Eye (tissue), 1 donor: ENCODE results near the gene STIMATE.
A peak's percentile ranks its signal among the peaks of the same experiment; 100 is the strongest.

Source experiments
- DNase-seq: peaks from one replicate; pipeline ENCODE4 v3.0.0-alpha.2; 2015

STIMATE gene

DNA sequence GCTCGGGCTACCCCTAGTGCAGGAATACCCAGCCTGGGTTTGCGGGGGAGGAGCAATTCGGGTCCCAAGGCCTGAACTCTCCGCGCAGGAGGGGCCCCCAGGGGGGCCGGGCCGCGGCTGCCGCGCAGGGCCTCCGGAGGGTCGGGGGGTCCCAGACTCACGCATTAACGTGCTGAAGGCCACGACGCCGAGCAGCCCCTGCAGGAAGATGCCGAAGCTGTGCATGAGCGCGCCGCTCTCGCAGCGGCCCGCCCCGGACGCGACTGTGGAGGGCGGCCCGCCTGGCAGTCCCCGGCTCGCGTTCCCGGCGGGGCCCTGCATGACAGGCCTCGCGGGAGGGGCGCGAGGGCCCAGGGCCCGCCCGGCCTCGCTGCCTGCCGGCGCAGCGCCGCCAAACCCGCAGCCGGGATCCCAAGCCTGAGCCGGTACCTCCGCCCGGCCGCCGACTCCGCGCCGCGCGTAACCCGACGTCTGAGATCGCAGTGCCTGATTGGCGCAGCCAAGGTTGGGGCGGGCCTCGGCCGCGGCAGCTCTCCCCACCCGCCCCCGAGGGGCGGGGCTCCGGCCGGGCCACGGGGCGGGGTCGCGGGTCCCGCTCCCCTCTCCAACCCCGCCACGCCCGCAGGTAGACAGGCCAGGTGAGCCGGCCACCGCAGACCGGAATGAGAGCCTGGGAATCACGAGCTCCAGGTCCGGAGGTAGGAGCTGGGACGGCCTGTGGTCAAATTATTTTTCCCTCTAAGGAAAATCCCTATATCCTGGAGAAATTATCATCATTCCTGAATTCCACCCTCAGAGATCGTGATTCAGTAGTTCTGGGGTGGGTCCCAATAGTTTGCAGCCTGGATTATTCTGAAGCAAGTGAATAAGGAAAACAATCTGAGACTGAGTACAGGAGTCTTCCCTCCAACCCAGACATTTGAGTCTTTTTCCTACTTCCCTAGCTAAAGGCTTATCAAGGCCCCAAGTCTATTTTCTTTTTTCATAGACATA, at the start of gene STIMATE:
STIMATE (minus strand) TSS at position 419 of the 993 bp plus-strand sequence; CDS start at position 321, 98 bp downstream.
- DNase-seq: peak; percentile 85

DNA sequence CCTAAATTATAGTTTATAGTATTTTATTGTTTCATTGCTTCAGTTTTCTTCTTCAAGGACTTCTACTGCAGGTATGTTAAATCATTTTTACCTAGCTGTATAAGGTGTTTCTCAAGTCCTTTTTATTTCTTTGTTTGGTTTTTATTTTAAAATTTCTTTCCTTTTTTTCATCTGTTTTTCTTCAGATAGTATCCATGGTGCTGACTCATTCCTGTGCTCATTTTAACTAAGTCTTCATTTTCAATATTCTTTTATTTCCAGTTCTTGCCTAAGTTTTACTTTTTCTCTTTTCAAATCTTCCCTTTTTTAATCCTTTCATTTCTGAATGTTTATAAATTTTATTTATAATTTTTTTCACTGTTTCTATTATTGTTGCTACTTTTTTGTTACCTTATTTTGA, 42.3 kb upstream of the STIMATE start:
- no peak for DNase-seq

DNA sequence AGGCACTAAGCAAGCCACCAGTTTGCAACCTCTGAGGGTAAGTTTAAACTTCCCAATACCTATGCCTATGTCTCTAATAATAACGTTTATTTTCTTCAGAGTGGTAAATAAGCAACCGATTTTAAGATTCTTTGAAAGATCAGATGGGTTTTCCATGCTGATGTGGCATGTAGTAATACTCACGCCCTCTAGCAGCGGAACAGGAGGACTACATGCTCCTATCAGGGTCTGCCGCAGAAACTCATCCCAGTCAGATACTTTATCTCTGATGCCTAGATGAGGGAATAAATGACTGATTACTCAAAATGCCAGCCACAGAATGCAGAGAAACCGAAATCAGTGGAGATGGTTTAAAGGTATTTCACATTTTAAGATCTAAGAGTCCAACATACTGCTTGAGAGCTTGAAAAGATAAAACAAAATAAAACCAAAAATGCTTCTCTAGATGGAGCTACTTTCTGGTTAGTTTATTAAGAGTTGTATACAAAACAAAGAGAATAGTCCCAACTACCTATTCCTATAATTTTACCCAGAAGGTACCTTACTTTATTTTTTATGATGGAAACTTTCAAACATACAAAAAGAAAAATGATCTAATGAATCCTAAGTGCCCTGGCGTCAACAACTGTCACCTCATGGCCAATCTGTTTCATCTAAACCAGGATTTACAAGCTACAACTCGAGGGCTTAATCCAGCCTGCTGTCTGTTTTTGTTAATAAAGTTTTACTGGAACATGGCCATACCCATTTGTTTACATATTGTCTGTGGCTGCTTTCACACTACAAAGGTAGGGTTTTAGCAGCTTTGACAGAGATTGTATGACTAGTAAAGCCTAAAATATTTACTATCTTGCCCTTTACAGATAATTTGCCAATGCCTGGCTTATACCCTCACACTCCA, 37.5 kb upstream of the STIMATE start:
- DNase-seq: peak; percentile 71

DNA sequence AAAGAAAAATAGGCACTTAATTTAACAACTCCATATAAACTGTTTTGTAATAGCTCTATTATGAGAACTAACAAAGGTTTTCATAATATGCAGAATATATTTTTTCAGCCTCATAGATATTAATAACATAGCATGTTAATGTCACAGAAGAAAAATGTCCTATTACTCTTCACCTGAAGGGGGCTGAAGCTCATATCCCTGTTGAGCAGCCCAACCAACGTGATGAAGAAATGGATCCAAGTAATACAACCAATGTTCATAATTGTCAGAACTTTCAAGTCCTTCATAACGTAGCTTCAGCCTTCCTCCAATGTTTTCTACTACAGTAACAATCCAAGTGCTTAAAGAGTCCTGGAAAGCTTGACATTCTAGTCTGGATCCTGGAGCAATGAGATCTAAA, 34.5 kb upstream of the STIMATE start:
- DNase-seq: no peak

DNA sequence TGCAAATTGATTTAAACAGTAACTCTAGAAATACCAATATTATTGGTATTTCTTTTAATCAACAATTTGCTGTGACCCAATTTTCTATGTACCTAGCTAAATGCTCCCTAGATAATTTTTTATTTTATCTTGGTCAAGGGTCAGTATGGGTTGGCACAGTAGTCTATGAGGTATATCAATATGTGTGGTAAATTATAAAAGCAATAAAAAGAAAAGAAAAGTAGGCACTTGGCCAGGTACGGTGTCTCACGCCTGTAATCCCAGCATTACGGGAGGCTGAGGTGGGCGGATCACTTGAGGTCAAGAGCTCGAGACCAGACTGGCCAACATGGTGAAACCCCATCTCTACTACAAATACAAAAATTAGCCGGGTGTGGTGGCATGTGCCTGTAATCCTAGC, 34.0 kb upstream of the STIMATE start:
- DNase-seq: no peak

DNA sequence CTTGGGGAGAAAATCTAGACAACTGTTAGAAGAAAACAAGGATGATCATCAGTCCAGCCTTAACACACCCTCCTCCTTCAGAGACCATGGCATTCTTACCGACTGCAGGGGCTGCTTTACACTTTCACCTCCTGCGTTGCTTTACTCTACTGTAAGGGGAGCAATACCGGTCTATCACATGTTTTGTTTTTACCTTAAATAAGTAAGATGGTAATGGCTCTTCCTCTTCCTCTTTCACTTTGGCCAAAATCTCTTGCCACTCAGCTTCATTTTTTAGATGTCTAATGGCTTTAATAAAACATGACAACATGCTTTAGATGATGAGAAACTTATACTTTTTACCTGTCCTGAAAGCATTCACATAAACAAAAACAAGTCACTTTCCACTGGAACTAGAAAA, 33.4 kb upstream of the STIMATE start:
- DNase-seq: no peak

DNA sequence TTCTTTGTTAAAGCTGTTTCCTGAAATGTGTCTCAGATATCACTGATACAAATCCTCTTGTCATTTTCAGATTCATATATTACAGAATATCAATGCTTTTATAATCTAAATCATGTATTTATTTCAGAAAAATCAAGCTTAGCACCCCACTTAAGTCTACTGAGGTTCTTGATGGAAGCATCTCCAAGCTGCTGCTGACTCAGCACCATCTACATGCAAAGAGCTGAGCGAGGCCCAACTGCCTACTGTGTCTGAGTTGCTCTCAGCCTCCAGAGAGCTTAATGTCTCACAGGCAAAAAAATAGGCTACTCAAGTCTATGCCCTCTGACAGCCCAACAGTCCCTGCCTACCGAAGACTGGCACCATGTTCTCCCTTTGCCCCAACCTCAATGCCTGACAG, 29.2 kb upstream of the STIMATE start:
- no peak for DNase-seq

DNA sequence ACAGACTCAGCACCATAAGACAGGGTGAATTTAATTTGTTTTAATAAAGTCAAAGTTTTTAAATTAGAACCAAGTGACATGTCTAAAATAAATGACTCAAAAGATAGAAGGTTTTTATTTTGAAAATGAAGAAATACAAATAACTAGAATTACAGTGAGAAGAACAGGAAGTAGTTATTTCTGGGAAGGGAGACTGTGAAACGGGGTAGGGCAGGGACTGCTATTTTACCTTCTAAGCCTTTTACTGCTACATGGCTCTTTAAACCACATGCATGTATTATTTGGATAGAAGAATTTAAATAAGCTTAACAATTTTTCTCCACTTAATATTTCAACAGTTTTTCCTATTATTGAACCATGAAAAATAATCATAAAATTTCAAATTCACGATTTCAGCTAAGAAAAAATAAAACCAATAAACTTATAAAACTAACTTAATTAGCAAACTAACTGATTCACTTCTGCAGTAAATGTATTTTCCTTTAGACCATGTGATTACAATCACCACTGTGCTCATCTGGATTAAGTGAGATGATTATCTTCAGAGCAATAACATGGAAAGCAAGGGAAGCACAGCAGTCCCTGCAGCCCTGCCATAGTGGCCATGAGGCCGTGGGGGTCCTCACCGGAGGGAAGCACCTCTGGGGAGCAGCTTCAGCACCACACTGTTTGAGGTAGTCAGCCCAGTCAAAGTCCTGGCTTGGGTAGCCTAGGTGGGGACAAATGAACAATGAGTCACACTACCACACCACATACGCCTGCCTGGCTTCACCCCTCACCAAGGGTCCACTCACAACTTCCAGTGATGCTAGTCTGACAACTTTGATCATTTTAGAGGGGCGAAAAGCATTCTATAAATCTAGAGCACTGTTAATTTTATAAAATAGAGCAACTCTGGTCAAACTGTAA, 28.3 kb upstream of the STIMATE start:
- no peak for DNase-seq

DNA sequence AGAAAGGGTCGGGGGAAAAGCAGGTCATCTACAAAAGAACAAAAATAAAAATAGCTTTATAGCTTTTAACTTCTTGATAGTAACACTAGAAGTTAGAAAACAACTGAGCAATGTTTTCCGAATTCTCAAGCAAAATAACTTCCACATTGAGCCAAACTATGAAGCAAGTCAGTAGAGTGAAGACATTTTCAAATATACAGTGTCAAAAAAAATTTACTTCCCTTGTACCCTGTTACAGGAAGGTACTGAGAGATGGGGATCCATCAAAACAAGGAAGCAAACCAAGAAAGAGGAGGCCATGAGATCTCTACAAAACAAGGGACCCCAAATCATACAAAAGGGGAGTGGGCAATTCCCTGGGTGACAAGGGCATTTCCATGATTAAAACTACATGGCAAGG, 26.6 kb upstream of the STIMATE start:
- DNase-seq: no peak

DNA sequence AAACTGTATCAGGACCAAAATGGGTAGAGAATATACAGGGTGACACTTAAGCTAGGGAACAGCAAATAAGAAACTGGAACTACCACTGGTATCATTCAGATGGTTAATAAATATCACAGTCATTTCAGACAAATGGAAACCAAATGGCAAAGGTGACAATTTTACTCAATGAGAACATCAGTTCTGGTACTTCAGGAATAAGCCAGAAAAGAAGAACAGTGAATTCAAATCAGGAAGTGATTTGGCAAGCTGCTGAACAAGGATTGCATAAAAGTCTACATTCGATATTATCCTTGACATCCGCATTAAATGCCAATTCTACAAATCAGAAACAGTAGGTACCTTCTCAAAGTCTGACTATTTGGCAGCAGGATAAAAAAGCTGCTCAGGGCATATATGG, 23.5 kb upstream of the STIMATE start:
- no peak for DNase-seq

DNA sequence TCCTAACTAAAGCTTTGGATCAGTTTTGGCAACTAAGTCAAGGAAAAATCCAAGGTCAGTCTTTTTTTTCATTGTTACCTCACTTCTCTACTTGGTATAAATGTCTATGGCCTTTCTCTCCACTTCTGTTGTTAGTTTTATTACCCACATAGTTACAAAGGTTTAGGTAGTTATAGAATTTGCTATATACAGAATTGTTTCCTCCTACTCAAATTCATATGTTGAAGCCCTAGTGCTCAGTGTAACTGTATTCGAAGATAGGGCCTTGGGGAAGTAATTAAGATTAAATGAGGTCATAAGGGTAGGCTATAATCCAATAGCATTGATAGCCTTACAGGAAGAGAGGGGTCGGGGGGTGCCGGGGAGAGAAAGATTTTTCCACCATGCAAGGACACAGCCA, 19.7 kb upstream of the STIMATE start:
- no peak for DNase-seq

DNA sequence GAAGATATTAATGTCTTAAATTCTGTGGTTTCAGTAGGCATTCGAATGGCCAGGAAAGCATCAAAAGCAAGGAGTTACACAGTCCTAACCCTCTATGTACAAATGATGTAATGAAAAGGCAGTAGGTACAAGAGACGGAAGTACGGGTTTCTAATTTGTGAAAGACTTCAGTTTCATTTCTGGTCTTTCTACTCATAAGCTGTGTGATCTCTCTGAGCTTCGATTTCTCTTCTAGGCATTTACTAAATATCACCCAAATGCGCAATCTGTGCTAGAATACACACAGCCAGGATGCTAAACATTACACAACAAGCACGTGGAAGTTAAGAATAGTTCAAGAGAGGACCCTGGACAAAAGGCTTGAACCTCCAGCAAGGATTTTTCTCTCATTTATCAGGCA, 17.9 kb upstream of the STIMATE start:
- DNase-seq: no peak

DNA sequence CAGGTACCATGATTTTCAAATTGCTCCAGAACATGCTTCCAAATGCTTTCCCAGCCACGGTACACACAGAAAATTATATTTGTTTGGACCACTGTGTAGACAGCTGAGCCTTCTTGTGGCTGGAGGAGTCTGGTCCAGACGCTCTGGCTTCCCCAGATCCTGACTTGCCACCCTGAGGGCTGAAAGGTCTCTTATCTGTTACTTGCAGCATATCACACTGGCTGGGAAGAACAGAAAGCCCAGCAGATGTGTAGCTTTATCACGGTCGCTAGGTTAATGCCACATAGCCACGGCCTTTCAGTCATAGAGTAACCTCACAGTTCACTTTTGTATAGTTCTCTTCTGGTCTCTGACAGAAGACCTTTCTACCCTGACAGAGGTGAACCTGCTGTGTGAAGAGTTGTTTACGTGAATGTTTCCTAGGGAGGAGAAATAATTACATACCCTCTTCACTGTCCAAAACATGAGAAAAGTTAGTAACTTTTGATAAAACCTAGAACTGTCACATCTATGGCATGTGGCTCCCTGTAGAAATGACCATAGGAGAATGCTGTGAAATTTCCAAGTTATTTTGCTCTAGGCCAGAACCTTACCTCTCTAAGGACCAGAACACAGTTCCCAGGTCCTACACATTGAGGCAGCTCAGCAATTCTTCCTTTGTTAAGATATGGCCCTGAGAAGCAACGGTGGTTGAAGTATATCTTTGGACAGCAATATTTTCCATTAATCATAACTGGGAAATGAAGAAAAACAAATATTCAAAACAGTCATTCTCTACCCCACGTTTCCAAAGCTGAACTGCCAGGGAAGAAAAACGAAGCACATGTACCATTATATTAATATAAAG, 15.8 kb upstream of the STIMATE start:
- no peak for DNase-seq

DNA sequence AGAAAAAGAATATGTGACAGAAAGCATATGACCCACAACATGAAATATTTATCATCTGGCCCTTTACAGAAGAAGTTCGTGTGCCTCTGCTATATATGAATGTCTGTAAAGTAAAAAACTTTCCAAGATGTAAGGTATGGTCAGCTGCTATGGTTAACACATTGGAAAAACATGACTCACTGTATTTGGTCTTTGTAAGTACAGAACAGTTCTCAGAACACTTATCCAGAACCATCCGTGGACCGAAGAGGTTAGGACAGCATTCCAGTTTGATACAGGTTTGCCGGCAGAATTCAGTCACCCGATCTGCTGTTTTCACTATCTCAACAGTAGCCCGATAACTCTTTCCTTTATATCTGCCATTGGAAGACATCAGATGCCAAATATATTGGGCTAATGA, 13.5 kb upstream of the STIMATE start:
- no peak for DNase-seq

DNA sequence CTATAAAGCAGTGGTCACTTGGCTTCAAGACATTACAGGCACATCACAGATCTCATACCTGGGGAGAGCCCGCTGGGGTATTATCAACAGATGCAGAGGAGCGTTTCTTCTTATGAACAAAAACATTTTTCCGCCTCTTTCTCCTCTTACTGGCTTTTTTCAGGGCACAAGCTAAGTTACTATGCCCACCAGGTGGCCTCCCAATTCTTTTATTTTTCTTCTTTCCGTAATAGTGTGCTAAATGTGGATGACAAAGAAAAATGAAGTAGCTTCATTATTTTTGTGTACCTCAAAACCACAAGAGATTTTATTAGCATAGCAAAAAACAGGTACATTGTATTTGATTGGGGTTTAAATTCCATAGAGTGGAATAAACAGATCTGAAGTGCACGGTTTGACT, 10.1 kb upstream of the STIMATE start:
- DNase-seq: no peak

DNA sequence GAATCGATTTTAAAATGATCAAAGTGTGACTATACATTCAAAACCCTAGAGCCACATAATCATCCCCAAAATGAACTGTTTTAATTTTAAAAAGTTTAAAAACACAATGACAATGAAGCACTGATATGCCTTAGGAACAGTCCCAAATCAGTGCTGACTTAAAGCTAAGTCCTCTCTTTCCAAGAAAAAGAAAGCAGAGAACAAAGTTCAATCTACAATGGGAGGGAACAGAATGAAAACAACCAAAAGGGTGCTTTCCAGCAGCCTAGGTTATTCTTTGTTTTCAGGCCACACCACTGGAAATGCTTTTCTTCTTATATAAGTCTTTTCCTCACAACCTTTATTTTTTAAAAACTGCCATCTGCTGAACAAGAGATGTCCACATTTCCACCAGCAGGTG, 7.2 kb upstream of the STIMATE start:
- DNase-seq: no peak

DNA sequence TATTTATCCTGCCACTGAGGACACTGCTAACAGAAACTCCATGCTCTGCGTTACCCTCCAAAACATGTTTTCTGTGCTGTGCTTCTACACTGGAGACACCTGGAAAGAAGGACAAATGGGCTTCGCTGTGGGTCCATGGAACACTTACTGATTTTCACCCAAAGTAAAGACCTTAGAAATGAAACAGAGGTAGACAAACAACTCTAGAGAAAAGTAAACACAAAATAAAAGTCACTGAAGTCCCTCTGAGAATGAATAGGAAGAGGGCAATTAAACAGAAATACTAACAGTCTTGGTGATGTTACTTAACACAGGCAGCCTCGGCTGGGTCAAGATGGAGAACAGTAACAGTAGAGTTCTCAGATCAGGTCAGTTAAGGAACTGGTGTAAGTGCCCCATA, 6.7 kb upstream of the STIMATE start:
- no peak for DNase-seq

DNA sequence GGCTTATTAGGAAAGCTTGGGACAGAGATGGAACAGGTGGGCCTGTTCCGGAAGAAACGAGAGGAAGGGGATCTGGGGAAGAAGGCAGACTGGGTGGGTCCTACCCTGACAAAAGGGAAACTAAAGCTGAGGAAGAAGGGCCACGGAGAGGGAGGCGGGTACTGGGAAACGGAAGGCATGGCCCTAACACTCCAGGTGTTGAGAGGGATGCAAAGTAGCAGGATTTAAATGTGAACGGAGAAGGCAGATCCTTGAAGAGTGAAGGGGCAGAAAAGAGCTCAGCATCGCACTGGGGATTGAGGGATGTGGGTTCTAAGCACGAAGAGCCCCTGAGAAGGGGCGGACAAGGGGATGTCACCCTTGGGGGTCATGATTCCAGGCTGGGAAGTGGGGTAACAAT, 735 bp downstream of the STIMATE start:
- peak; percentile 4 for DNase-seq

DNA sequence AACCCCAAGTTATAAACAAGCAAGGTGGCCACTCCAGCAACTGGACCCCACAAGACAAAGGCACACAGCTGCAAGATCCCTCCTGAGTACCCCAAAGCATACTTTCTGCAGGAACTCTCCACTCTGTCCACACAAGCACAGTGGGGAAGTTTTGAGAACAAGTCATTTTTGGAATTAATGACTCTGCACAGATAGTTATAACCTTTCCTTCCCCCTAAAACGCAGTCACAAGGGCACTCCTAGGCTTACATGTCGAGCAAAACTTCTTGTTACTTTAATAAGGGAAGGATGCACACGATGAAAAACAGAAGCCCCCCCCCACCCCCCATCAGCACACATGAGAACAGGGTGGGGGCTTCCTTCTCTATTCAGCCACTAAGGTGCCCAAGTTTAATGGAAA, 1.2 kb downstream of the STIMATE start:
- no peak for DNase-seq

DNA sequence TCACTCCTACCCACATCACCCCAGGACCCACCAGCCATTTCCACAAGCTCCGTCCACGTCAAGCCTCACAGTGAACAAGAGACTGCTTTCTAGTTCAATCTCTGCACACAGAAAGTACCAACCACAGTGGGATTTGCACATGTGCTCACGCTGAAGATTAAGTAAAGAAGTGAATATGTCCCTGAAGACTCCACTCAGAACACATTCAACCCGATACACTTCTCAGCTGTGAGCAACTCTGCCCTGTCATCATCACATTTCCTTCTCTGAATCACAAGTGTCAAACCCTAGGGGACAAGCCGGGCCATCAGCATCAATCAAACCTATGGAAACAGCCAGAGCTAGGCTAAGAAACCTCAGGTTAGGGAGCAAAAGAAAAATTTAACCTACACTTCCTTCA, 1.9 kb downstream of the STIMATE start:
- DNase-seq: peak; percentile 17

DNA sequence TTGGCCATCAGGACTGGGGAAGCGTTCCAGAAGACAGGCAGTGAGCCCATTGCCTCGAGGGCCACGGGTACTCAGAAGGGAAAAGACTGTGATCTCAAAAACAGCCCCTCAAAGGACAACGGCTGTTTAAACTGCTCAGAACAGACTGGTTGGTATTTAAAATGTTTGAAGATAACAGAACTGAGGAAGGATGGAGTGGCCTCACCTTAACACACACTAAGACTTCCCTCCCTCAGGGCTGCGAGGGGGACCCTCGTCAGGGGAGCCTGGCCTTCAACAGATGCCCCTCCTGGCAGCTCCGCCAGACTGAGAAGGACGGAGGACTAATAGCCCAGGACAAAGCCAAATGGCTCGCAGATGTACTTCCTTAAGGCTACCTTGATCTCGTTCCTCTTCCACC, 2.6 kb downstream of the STIMATE start:
- DNase-seq: no peak

DNA sequence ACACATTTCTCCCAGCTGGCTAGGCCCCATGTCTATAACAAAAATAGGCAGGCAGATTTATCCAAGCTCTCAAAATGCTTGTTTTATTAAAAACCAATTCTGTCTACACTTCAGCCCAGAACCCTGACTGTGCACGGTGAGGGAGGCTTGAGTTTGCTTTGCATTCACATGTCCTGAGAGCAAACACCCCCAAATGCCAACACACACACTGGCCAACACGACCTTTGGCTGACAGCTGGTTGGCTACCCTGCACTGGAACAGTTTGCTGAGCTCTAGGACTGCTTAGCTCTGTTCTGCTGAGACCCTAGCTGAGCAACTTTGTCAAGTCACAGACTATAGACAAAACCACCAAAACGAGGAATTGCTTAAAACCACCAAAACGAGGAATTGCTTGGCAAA, 3.6 kb downstream of the STIMATE start:
- no peak for DNase-seq
